Measurements from ENCODE around the gene DNAH7.

DNAH7 gene

DNA sequence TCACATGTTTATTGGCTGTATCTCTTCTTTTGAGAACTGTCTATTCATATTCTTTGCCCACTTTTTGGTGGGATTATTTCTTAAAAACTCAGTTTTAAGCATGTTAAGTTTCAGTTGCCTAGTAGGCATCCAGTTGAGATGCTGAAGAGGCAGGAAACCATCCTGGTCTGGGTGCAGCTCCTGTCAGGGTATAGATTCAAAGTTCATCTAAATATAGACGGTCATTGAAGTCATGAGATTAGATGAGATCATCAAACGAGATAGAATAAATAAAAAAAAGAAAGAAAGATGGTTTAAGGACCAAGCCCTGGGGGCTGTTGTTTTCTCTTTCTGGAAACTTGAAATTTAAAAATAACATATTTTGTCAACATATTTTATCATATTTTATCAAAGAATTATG is 9.2 kb upstream of the DNAH7 start:
- no peak for DNase-seq (ENCODE audit: low spot score)

GRCh38 chr2:196076778-196077568 is 8.3 kb upstream of the DNAH7 start:
- DNase-seq (ENCODE audit: low spot score), result no peak

DNA sequence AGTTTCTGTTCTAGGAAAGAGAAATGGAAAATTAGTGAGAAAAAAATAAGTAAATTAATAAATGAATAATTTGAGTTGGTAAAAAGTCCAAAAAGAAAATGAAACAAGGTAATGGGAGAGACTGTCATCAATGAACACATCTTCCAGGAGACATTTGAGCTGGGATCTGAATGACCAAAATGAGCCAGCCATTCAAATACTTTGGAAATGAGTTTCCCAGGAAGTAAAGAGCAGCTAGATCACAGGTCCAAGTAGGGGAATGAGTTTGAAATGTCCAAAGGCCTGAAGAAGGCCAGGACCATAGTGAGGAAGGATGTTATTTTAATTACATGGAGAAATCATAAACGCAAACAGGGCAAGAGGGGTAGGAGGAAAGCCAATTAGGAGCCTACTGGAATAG is 6.6 kb upstream of the DNAH7 start:
- DNase-seq (ENCODE audit: low spot score), result no peak

GRCh38 chr2:196074631-196075030 is 6.0 kb upstream of the DNAH7 start:
- DNase-seq (ENCODE audit: low spot score), result no peak

GRCh38 chr2:196073521-196073920 is 4.9 kb upstream of the DNAH7 start:
- no peak for DNase-seq (ENCODE audit: low spot score)

GRCh38 chr2:196067088-196067382 is 1.6 kb downstream of the DNAH7 start:
- DNase-seq (ENCODE audit: low spot score), result no peak

GRCh38 chr2:196066291-196067087 is 2.1 kb downstream of the DNAH7 start:
- peak; percentile 33 for DNase-seq (ENCODE audit: low spot score)

GRCh38 chr2:196063773-196064172 is 4.9 kb downstream of the DNAH7 start:
- no peak for DNase-seq (ENCODE audit: low spot score)

DNA sequence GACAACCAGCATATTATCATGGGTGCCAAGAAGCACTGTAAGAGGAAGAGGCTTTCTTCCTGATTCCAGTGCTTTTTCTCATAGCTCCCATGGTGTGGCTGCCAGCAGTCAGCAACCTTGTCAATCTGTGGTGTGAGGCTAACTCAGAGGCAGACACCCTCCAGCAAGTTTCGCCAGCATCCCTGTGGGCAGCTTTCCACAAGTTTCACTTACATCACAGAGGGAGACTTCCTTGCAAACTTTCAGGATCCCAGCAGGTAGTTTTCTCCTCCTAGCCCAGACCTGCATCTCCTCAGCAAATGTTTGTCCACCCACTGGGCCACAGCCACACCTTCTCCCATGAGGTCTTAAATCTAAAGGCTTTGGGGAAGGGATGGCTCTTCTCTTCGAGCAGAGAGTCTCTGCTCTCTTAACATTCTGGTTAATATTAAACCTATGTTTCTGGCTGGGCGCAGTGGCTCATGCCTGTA is 9.1 kb downstream of the DNAH7 start:
- no peak for DNase-seq (ENCODE audit: low spot score)

DNA sequence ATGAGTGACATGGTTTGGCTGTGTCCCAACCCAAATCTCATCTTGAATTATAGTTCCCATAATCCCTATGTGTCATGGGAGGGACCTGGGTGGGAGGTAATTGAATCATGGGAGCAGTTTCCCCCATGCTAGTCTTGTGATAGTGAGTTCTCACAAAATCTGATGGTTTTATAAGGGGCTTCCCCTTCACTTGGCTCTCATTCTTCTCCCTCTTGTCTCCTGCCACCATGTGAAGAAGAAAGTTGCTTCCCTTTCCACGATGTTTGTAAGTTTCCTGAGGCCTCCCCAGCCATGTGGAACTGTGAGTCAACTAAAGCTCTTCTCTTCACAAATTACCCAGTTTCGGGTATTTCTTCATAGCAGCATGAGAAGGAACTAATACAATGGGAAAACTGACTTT is 14.0 kb downstream of the DNAH7 start:
- no peak for DNase-seq (ENCODE audit: low spot score)

DNA sequence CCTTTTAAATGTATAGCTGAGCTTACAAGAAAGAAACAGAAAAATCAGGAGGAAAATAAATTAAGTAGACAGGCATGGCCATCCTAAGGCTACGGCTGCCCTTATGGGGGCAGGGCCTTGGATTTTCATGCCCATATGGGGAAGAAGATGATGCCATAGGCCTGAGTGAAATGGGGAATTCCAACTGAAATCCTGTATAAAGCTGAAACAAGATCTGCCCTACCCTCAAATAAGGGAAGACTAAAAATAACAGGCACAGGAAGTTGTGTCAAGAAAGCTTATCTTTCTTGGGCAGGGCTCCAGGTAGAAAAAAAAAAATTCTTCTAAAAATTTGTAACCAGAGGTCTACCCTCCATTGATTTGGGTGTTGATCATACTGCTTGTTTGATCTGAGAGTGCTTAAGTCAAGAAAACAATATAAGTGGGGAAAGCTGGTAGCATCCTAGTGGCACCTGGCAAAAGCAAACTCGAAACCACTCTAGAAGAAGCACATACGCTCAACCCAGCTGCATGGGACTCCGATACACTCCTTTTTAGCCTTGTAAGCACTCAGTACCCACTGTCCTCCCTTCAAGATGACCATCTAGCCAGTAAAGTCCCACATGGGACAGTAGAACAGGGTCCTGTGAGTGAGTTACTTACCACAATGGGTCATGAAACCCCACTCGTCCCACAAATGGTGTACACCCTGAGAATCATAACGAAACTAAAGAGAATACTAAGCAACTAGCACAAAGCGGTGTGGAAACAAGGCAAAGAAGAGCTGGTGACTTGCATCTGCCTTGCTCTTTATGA is 22.3 kb downstream of the DNAH7 start:
- no peak for DNase-seq (ENCODE audit: low spot score)

- no peak for DNase-seq (ENCODE audit: low spot score)
Measured at GRCh38 chr2:196041786-196042185, 26.9 kb downstream of the DNAH7 start.

- DNase-seq (ENCODE audit: low spot score), result no peak
Measured at GRCh38 chr2:196040218-196040617, 28.4 kb downstream of the DNAH7 start.

DNA sequence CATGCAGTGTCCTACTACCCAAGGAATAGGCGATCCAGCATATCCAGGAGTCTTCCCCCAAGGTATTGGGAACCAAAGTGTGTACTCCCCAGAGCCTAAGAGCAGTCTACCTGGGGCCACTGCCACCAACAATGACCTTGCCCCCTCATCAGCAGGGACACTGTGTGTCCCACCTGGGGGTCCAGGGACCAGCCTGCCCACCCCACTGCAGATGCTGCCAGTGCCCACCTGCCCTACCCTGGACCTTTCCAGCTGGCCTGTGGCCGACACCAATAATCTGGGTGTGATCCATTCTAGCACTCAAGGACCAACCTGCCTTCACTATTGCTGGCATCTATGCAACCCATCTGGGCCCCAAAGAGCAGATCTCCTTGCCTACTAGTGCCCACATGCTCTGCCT is 32.2 kb downstream of the DNAH7 start:
- no peak for DNase-seq (ENCODE audit: low spot score)

GRCh38 chr2:196018037-196018436 is 50.6 kb downstream of the DNAH7 start:
- DNase-seq (ENCODE audit: low spot score), result no peak

GRCh38 chr2:196012314-196012713 is 56.3 kb downstream of the DNAH7 start:
- DNase-seq (ENCODE audit: low spot score), result no peak

GRCh38 chr2:196000551-196000950 is 68.1 kb downstream of the DNAH7 start:
- no peak for DNase-seq (ENCODE audit: low spot score)

GRCh38 chr2:195998070-195998469 is 70.6 kb downstream of the DNAH7 start:
- no peak for DNase-seq (ENCODE audit: low spot score)

DNA sequence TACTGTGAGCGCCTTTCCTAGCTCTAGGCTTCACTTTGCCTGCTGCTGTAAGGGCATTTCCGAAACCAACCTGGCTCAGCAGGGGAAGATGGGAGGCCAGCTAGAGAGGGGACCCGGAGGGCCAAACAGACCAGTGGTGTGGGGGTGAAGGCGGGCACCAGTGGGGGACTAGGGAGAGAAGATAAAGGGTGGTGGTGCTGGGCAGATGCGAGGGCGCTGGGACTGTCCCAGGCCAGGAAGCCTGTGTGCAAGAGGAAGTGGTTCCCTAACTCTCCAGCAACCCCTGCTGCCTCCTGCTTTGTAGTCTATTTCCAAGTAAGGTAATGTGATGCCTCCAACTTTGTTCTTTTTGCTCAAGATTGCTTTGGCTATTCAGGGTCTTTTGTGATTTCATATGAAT is 73.1 kb downstream of the DNAH7 start:
- no peak for DNase-seq (ENCODE audit: low spot score)

DNA sequence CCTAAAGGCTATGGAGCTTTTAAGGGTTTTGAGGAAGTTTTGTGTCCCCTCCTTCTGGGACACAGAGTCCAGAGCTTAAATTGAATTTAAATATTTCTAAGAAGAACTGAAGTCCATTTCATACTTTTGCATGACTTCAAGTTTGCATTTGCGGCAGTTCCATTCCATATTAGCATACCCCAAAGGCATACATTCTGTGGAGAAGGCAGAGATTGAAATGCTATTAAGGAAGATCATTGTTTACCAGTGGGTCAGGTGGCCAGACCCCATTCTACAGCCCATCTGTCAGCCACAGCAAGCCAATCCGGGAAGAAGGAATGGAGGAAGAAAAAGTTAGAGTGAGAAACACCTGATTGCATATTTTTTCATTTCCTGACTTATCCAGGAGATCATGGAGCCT is 75.0 kb downstream of the DNAH7 start:
- DNase-seq (ENCODE audit: low spot score), result no peak

- no peak for DNase-seq (ENCODE audit: low spot score)
Measured at GRCh38 chr2:195985741-195986140, 82.9 kb downstream of the DNAH7 start.

GRCh38 chr2:195984923-195985726 is 83.5 kb downstream of the DNAH7 start:
- DNase-seq (ENCODE audit: low spot score), result no peak
